ENCODE measurements around the gene MYO1E. TPM values are rescaled to one million over a fixed set of nuclear protein-coding genes. Genes with fewer than 3 reads are reported as not detected.

The MYO1E gene
- total and polyA plus RNA-seq, 2 of the 8 experiments (the other 6 are each of a cell fraction or from before 2014, with no cell fraction given), result 19.6 to 142 TPM

GRCh38 chr15:59262316-59262715 lies 110.4 kb downstream of the MYO1E start:
- WGBS, 2 experiments (ENCODE audit: extremely low coverage in 1 of 2, insufficient coverage in 1 of 2, insufficient read length in 1 of 2, insufficient replicate concordance in 2 of 2, low coverage in 1 of 2, low lambda C conversion rate in 2 of 2, missing lambda C conversion rate in 1 of 2), result 93% methylated on average over 7 of the region's 7 CpGs; no CpG with 5 or more reads in 1 of the 2 experiments
- Histone ChIP-seq H4K5ac (ENCODE audit: insufficient read length, low read depth, low read length) (no peak overlapping the region), H3K9me3 (ENCODE audit: insufficient read depth in 2 of 2, low read depth in 1 of 2, low read length in 1 of 2) (no peaks in the 10 kb centered on the region), H2BK5ac (ENCODE audit: low read depth, low read length) (no peak overlapping the region), H2BK120ac (replicated peaks; ENCODE audit: low read depth, low read length) (no peak overlapping the region), H4K20me1 (replicated peaks in 1 of 2; ENCODE audit: control insufficient read depth in 1 of 2, insufficient read depth in 2 of 2, low read length in 2 of 2) (no peaks in the 10 kb centered on the region), H3K79me1 (ENCODE audit: low read depth, low read length) (no peaks in the 10 kb centered on the region), H3K56ac (replicated peaks; ENCODE audit: insufficient read length, low read depth, low read length) (no peak overlapping the region), H4K8ac (ENCODE audit: extremely low read depth, insufficient read depth, low read length) (no peak overlapping the region), H3K23ac (ENCODE audit: insufficient read length) (no peak overlapping the region), H3K23me2 (ENCODE audit: low read depth, low read length) (no peaks in the 10 kb centered on the region), H3K79me2 (ENCODE audit: control insufficient read depth in 1 of 2, insufficient read depth in 2 of 2, low read length in 2 of 2) (no peaks in the 10 kb centered on the region), H3K4me2 (ENCODE audit: insufficient read depth in 1 of 2, low read depth in 2 of 2, low read length in 2 of 2) (no peak overlapping the region), H3K4ac (replicated peaks; ENCODE audit: insufficient read length, low read depth, low read length) (no peak overlapping the region), H2AK5ac (ENCODE audit: low read depth, low read length) (no peak overlapping the region), H3K14ac (ENCODE audit: insufficient read length) (no peak overlapping the region), H2BK20ac (ENCODE audit: low read length) (no peak overlapping the region), H3K18ac (ENCODE audit: extremely low read depth, low read length) (no peak overlapping the region), H2BK15ac (ENCODE audit: low read length) (no peak overlapping the region), H3K9ac (replicated peaks in 1 of 4; ENCODE audit: extremely low read depth in 1 of 4, low read depth in 3 of 4, low read length in 3 of 4) (no peak overlapping the region), H3K4me1 (replicated peaks in 1 of 4; ENCODE audit: control insufficient read depth in 3 of 4, insufficient read depth in 4 of 4, low read length in 3 of 4) (peaks cover 0 to 2% (median 0%) of the 10 kb centered on the region in 4 experiments; a peak in 2 of 7 replicates), H2AFZ (ENCODE audit: low read length) (no peak overlapping the region), H2BK12ac (ENCODE audit: low read depth, low read length) (no peak overlapping the region), H3K27ac (ENCODE audit: low read depth, low read length) (no peak overlapping the region), H3K36me3 (ENCODE audit: control insufficient read depth in 2 of 4, insufficient read depth in 4 of 4, low read length in 3 of 4) (no peaks in the 10 kb centered on the region), H4K91ac (replicated peaks; ENCODE audit: insufficient read length, low read length) (no peak overlapping the region), H3K4me3 (ENCODE audit: extremely low read depth in 1 of 4, insufficient read depth in 2 of 4, low read depth in 3 of 4, low read length in 4 of 4) (no peak overlapping the region), H3K27me3 (replicated peaks in 1 of 4; ENCODE audit: control insufficient read depth in 3 of 4, extremely low read depth in 1 of 4, insufficient read depth in 3 of 4, low read length in 3 of 4) (no peaks in the 10 kb centered on the region)
- no peak for DNase-seq (ENCODE audit: low read depth in 1 of 2, low spot score in 2 of 2)
- FAIRE-seq, result no peak
- ChIA-PET CTCF (ENCODE audit: partially characterized antibody) (interaction anchor here (0.6 to 7.6 kb wide), 2 partner anchors 16 to 1393 kb away, joined by 4 to 46 read pairs; no protein-coding TSS in a partner anchor), POLR2A (ENCODE audit: partially characterized antibody) (interaction anchor here (1.0 kb wide), 1 partner anchor 113 kb away, joined by 3 read pairs; no protein-coding TSS in a partner anchor)
- no peak for TF ChIP-seq RXRA (IDR thresholded peaks at IDR 0.05; ENCODE audit: insufficient read depth, low read depth, low read length)
- no peak for TF ChIP-seq ATF3 (IDR thresholded peaks at IDR 0.05; ENCODE audit: insufficient read depth, low read depth, low read length)
- no peak for TF ChIP-seq SUZ12 (IDR thresholded peaks at IDR 0.05; ENCODE audit: low read length)
- TF ChIP-seq SP1 (IDR thresholded peaks at IDR 0.05; ENCODE audit: low read depth, low read length), result no peak
- no peak for TF ChIP-seq CHD1 (IDR thresholded peaks at IDR 0.05; ENCODE audit: low read depth, low read length)
- TF ChIP-seq KDM1A (IDR thresholded peaks at IDR 0.05; ENCODE audit: borderline replicate concordance, low read length), result no peak
- TF ChIP-seq PHF8 (conservative IDR thresholded peaks at IDR 0.05; ENCODE audit: low read depth, low read length), result no peak
- TF ChIP-seq ATF2 (IDR thresholded peaks at IDR 0.05; ENCODE audit: low read length), result no peak
- TF ChIP-seq TEAD4 (IDR thresholded peaks at IDR 0.05; ENCODE audit: low read depth, low read length), result no peak
- TF ChIP-seq SP4 (IDR thresholded peaks at IDR 0.05; ENCODE audit: low read length), result no peak
- no peak for TF ChIP-seq SIX5 (IDR thresholded peaks at IDR 0.05; ENCODE audit: low read depth, low read length)
